Measurements from ENCODE around the gene URB1. TPM values are rescaled to one million over a fixed set of nuclear protein-coding genes. Genes with fewer than 3 reads are reported as not detected.

Gene URB1
- total and polyA plus RNA-seq, 2 of the 8 experiments (the other 6 are each of a cell fraction or from before 2014, with no cell fraction given) = 8.1 to 28.9 TPM

DNA sequence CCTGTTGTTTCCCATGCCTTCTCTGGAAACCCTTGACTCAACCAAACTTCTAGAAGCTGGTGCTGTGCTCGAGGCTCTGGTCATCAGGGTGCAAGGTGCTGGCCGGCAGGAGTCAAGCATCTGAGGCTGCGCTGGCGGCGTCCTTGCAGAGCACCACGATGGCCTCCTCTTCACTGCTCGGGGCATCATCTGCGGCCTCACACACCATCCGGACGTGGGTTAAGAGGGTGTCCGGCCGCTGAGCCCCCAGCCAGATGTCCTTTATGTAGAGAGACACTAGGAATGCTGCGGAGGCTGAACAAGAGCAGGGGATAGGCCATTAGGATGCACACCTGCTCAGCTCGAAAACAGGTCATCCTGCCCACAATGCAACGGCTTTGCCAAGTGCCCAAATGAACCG lies 78.0 kb downstream of the URB1 start:
- 94% methylated on average over 16 of the region's 16 CpGs; no CpG with 5 or more reads in 1 of the 2 experiments for WGBS, 2 experiments (ENCODE audit: extremely low coverage in 1 of 2, insufficient coverage in 1 of 2, insufficient read length in 1 of 2, insufficient replicate concordance in 2 of 2, low coverage in 1 of 2, low lambda C conversion rate in 2 of 2, missing lambda C conversion rate in 1 of 2)
- no peak overlapping the region for H2BK20ac ChIP-seq (ENCODE audit: low read length)
- H2BK5ac ChIP-seq (ENCODE audit: low read depth, low read length) = no peak overlapping the region
- H3K9ac ChIP-seq (replicated peaks in 1 of 4; ENCODE audit: extremely low read depth in 1 of 4, low read depth in 3 of 4, low read length in 3 of 4) = no peak overlapping the region
- no peak overlapping the region; the same call in 1 of the 2 replicates for H4K8ac ChIP-seq (ENCODE audit: extremely low read depth, insufficient read depth, low read length)
- DNase-seq (ENCODE audit: low read depth in 1 of 2, low spot score in 2 of 2) = no peak
- H2BK15ac ChIP-seq (ENCODE audit: low read length) = no peak overlapping the region
- no peak overlapping the region for H2AK5ac ChIP-seq (ENCODE audit: low read depth, low read length)
- no peak overlapping the region for H4K91ac ChIP-seq (replicated peaks; ENCODE audit: insufficient read length, low read length)
- peaks cover 0 to 12% of the 10 kb centered on the region in 2 experiments for H4K20me1 ChIP-seq (replicated peaks in 1 of 2; ENCODE audit: control insufficient read depth in 1 of 2, insufficient read depth in 2 of 2, low read length in 2 of 2)
- H3K36me3 ChIP-seq (ENCODE audit: control insufficient read depth in 2 of 4, insufficient read depth in 4 of 4, low read length in 3 of 4) = peaks cover 24 to 50% (median 46%) of the 10 kb centered on the region in 4 experiments; a peak in 7 of 8 replicates
- H3K79me2 ChIP-seq (ENCODE audit: control insufficient read depth in 1 of 2, insufficient read depth in 2 of 2, low read length in 2 of 2) = no peaks in the 10 kb centered on the region
- H3K56ac ChIP-seq (replicated peaks; ENCODE audit: insufficient read length, low read depth, low read length) = no peak overlapping the region
- ChIA-PET POLR2A (ENCODE audit: partially characterized antibody) (no interaction called here), CTCF (ENCODE audit: partially characterized antibody) (interaction anchor here (0.6 to 1.4 kb wide), 3 partner anchors 9 to 134 kb away, joined by 3 to 5 read pairs (median 3); no protein-coding TSS in a partner anchor)
- H3K23ac ChIP-seq (ENCODE audit: insufficient read length) = no peak overlapping the region
- H3K4me3 ChIP-seq (ENCODE audit: extremely low read depth in 1 of 4, insufficient read depth in 2 of 4, low read depth in 3 of 4, low read length in 4 of 4) = no peak overlapping the region
- no peak overlapping the region for H4K5ac ChIP-seq (ENCODE audit: insufficient read length, low read depth, low read length)
- no peak overlapping the region for H2BK120ac ChIP-seq (replicated peaks; ENCODE audit: low read depth, low read length)
- H3K4ac ChIP-seq (replicated peaks; ENCODE audit: insufficient read length, low read depth, low read length) = no peak overlapping the region
- no peak overlapping the region for H3K27ac ChIP-seq (ENCODE audit: low read depth, low read length)
- H3K79me1 ChIP-seq (ENCODE audit: low read depth, low read length) = peaks cover 5% of the 10 kb centered on the region; the same call in 1 of the 2 replicates
- no peaks in the 10 kb centered on the region for H3K9me3 ChIP-seq (ENCODE audit: insufficient read depth in 2 of 2, low read depth in 1 of 2, low read length in 1 of 2)
- no peaks in the 10 kb centered on the region for H3K4me1 ChIP-seq (replicated peaks in 1 of 4; ENCODE audit: control insufficient read depth in 3 of 4, insufficient read depth in 4 of 4, low read length in 3 of 4)
- no peak overlapping the region for H2AFZ ChIP-seq (ENCODE audit: low read length)
- no peaks in the 10 kb centered on the region for H3K23me2 ChIP-seq (ENCODE audit: low read depth, low read length)
- no peak overlapping the region for H3K14ac ChIP-seq (ENCODE audit: insufficient read length)
- FAIRE-seq = no peak
- no peak overlapping the region for H2BK12ac ChIP-seq (ENCODE audit: low read depth, low read length)
- no peaks in the 10 kb centered on the region for H3K27me3 ChIP-seq (replicated peaks in 1 of 4; ENCODE audit: control insufficient read depth in 3 of 4, extremely low read depth in 1 of 4, insufficient read depth in 3 of 4, low read length in 3 of 4)
- H3K4me2 ChIP-seq (ENCODE audit: insufficient read depth in 1 of 2, low read depth in 2 of 2, low read length in 2 of 2) = no peak overlapping the region
- no peak overlapping the region for H3K18ac ChIP-seq (ENCODE audit: extremely low read depth, low read length)
- TF ChIP-seq SAP30 (IDR thresholded peaks at IDR 0.05; ENCODE audit: insufficient read depth, insufficient replicate concordance, low read length) (no peak), PHF8 (conservative IDR thresholded peaks at IDR 0.05; ENCODE audit: low read depth, low read length) (no peak), CTBP2 (IDR thresholded peaks at IDR 0.05; ENCODE audit: borderline replicate concordance, insufficient read depth, insufficient read length, low read length) (no peak), BACH1 (IDR thresholded peaks at IDR 0.05; ENCODE audit: low read length) (no peak), RNF2 (IDR thresholded peaks at IDR 0.05; ENCODE audit: borderline replicate concordance, low read depth, low read length, missing control alignments, poor library complexity, severe bottlenecking) (no peak), RAD21 (IDR thresholded peaks at IDR 0.05 in 1 of 2, conservative IDR thresholded peaks at IDR 0.05 in 1 of 2; ENCODE audit: low read depth in 2 of 2, low read length in 2 of 2) (no peak), CEBPB (IDR thresholded peaks at IDR 0.05; ENCODE audit: low read depth, low read length) (no peak), ZNF274 (IDR thresholded peaks at IDR 0.05; ENCODE audit: borderline replicate concordance, extremely low read depth, low read length) (no peak), SUZ12 (IDR thresholded peaks at IDR 0.05; ENCODE audit: low read length) (no peak), RFX5 (IDR thresholded peaks at IDR 0.05; ENCODE audit: borderline replicate concordance, low read depth, low read length) (no peak), MAX (IDR thresholded peaks at IDR 0.05) (no peak)
- TF ChIP-seq, protein P1, sequence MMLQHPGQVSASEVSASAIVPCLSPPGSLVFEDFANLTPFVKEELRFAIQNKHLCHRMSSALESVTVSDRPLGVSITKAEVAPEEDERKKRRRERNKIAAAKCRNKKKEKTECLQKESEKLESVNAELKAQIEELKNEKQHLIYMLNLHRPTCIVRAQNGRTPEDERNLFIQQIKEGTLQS (IDR thresholded peaks at IDR 0.05; ENCODE audit: insufficient read depth, low read depth, low read length) = no peak
